Fibroblast of pulmonary artery (primary cell): ENCODE measurements around the gene PRSS27.
A peak's percentile ranks its signal among the peaks of the same experiment; 100 is the strongest.

ENCODE experiments used
- DNase-seq: peaks from one replicate; pipeline ENCODE4 v3.0.0-alpha.2; 2010; ENCODE audit warnings: low read depth
- H3K4me3 ChIP-seq: replicated peaks from 2 replicates; pipeline ENCODE4 v1.5.1; 2011; ENCODE audit warnings: low read depth, mild to moderate bottlenecking, control low read depth, low read length, moderate library complexity
- CTCF ChIP-seq: IDR thresholded peaks from 2 replicates; pipeline ENCODE4 v1.5.1; 2011; ENCODE audit warnings: mild to moderate bottlenecking, control low read depth, low read length, inconsistent platforms; ENCODE audit errors: missing control alignments

Gene PRSS27

DNA sequence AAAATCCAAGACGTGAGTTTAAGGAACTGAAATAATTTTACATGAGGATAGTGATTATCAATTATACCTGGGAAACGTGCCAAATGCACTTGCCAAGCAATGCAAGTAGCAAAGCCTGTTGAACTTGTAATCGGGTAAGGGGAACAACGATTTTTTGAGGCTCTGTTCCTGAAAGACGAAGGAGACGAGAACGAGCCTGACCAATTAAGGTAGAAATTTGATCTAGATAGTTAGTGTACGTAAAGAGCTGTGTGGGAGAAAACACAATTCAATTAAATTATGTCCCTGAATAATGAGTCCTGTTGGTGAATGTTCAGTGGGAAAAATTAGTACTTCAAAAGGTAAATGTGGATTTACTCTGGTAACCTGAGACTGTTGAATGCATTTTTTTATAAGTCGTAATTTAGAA is 55.4 kb downstream of the PRSS27 start:
- no peak for TF ChIP-seq CTCF
- no peak overlapping the region for H3K4me3 ChIP-seq
- DNase-seq, result no peak

GRCh38 chr16:2663553-2664546 is 56.2 kb downstream of the PRSS27 start:
- peak overlapping the region; percentile 17 for H3K4me3 ChIP-seq
- TF ChIP-seq CTCF, result no peak
- DNase-seq, result peak; percentile 82
